ENCODE data around the gene FGF10.

The FGF10 gene

DNA sequence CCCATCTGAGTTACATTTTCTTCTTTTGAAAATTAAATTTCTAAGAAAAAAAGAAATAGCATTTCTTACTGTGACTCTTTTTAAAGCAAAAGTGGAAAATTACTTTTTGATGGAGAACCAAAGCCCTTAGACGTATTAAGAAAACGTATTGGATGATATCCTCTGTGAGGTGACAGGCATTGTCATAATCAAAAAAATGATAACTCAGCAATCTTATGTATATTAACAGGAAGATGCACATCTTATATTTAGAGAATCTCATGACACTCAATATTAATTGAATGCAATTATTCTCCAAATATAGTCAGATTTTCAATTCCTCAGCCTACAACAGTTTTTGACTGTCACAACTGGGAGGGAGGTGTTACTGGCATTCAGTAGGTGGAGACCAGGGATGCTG is 25.1 kb downstream of the FGF10 start:
- no peak for DNase-seq (ENCODE audit: low spot score)
- no peak for TF ChIP-seq CTCF (IDR thresholded peaks at IDR 0.05; ENCODE audit: extremely low read depth, insufficient read depth, missing control alignments)
- in situ Hi-C loops (cut with MboI; ENCODE audit: low pct_unique_long_range_greater_than_20kb, low sequenced_read_pairs, unreplicated experiment) = no loop called here

DNA sequence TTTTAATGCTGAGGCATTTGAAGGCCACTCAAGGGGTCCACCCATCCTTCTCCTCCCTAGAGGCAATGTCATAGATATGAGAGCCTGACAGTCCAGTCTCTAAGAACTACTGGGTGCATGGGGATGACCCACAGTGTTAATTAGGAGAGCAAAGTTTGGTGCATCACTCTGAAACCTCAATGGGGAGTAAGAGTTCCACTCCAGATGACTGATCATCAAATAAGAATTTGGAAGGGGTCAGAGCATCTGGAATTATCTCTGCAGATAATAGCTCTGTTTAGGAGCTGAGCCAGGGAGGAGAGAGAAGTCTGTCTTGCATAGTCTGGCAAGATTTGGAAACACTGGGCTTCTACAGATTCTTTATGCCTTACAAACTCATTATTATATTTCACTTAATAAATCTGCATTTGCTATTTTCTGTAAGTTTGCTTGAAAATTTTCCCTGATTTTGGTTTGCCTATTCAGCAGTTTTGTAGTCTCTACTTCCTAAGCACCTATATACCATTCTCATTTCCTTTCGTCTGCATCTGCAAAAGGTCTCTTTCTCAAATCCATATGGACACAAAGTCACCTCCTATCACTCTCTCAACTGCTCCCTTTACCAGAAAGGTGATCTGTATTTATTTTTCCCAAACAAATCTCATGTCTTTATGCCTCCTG is 27.7 kb downstream of the FGF10 start:
- TF ChIP-seq CTCF (IDR thresholded peaks at IDR 0.05; ENCODE audit: extremely low read depth, insufficient read depth, missing control alignments) = no peak
- in situ Hi-C loops (cut with MboI; ENCODE audit: low pct_unique_long_range_greater_than_20kb, low sequenced_read_pairs, unreplicated experiment) = no loop called here

DNA sequence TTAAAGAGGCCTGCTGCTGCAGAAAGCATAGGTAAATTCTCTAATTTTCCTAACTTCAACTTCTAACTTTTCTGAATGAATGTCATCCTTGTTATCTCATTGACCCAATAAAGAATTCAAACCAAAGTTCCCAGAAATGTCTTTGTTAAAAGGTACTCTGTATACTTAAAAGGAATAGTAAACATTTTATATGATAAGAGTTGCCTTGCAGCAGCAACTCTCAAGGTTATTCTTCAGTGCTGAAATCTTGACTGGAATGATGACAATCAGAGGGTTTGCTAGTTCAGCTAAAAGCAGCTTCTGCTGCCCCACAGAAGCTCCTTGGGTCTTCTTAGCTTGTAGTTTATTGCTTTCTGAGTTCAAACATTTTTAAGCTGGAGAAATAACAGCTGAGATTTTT is 28.3 kb downstream of the FGF10 start:
- no peak for TF ChIP-seq CTCF (IDR thresholded peaks at IDR 0.05; ENCODE audit: extremely low read depth, insufficient read depth, missing control alignments)
- DNase-seq (ENCODE audit: low spot score) = no peak
- in situ Hi-C loops (cut with MboI; ENCODE audit: low pct_unique_long_range_greater_than_20kb, low sequenced_read_pairs, unreplicated experiment) = no loop called here

More for the DNA sequence above, 27.7 kb downstream of the FGF10 start:
- DNase-seq (ENCODE audit: low spot score) = no peak

- in situ Hi-C loops (cut with MboI; ENCODE audit: low pct_unique_long_range_greater_than_20kb, low sequenced_read_pairs, unreplicated experiment) = no loop called here
Observed at GRCh38 chr5:44358421-44358820, 30.8 kb downstream of the FGF10 start.

DNA sequence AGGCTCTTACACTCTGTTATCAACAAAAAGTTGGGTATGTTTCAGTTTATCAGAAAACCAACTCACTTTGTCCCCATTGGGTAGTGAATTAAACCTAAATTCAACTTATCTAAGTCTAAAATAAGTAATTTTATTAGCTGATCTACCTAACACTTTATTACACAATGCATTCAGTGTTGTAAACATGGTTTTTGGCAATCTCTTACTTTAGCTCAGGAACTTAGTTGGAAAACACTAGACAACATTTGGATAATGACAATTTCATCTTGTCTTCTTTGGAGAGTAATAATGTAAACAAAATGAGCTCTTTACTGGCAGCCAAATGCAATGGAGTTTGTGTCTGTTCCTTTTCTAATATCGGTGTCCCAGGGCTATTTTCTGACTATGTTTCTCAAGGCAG is 33.0 kb downstream of the FGF10 start:
- in situ Hi-C loops (cut with MboI; ENCODE audit: low pct_unique_long_range_greater_than_20kb, low sequenced_read_pairs, unreplicated experiment) = no loop called here
- DNase-seq (ENCODE audit: low spot score) = no peak
- TF ChIP-seq CTCF (IDR thresholded peaks at IDR 0.05; ENCODE audit: extremely low read depth, insufficient read depth, missing control alignments) = no peak

More at GRCh38 chr5:44358421-44358820, 30.8 kb downstream of the FGF10 start:
- no peak for DNase-seq (ENCODE audit: low spot score)
- TF ChIP-seq CTCF (IDR thresholded peaks at IDR 0.05; ENCODE audit: extremely low read depth, insufficient read depth, missing control alignments) = no peak

DNA sequence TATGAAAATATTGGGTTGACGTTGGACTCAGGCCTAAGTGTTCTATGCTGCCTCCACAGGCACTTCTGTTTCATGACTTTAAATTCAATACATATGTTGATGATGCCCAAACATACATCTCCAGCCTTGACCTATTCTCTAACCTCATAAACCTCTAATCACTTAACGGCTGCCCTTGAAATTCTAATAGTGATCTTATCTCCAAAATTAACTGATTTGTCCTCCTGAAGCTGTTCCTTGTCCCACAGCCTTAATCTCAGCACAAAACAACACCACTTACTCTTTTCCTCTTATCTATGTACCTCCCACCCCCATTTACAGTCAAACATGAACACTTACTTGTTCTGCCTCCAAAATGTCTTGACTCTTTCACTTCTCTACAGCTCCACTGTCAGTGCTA is 43.3 kb downstream of the FGF10 start:
- no peak for DNase-seq (ENCODE audit: low spot score)
- no peak for TF ChIP-seq CTCF (IDR thresholded peaks at IDR 0.05; ENCODE audit: extremely low read depth, insufficient read depth, missing control alignments)
- in situ Hi-C loops (cut with MboI; ENCODE audit: low pct_unique_long_range_greater_than_20kb, low sequenced_read_pairs, unreplicated experiment) = no loop called here
